ENCODE results near the gene EXPH5.

DNA sequence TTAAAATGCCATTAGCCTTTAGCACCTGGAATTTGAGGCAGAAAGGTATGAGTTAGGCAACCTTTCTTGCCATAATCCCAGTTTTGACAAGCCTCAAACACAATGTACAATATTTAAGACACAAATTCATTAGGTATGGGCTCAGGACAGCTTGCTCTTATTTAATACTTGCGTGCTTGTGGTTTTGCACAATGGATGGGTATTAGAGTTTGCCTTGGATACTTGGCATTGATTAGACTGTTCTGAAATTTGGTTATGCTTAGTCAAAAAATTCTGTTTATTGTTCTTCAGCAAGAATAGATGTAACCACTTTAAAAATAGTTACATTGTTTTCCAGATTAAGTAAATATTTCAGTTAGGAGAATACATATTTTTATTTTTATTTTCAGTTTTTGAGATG, 120.9 kb downstream of the EXPH5 start:
- no peak for TF ChIP-seq SPI1 (IDR thresholded peaks at IDR 0.05; ENCODE audit: borderline replicate concordance, low read depth)
- TF ChIP-seq, protein P1, sequence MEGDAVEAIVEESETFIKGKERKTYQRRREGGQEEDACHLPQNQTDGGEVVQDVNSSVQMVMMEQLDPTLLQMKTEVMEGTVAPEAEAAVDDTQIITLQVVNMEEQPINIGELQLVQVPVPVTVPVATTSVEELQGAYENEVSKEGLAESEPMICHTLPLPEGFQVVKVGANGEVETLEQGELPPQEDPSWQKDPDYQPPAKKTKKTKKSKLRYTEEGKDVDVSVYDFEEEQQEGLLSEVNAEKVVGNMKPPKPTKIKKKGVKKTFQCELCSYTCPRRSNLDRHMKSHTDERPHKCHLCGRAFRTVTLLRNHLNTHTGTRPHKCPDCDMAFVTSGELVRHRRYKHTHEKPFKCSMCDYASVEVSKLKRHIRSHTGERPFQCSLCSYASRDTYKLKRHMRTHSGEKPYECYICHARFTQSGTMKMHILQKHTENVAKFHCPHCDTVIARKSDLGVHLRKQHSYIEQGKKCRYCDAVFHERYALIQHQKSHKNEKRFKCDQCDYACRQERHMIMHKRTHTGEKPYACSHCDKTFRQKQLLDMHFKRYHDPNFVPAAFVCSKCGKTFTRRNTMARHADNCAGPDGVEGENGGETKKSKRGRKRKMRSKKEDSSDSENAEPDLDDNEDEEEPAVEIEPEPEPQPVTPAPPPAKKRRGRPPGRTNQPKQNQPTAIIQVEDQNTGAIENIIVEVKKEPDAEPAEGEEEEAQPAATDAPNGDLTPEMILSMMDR (IDR thresholded peaks at IDR 0.05; ENCODE audit: insufficient read depth, low read length) = no peak
- TF ChIP-seq POLR2AphosphoS5 (IDR thresholded peaks at IDR 0.05; ENCODE audit: low read depth) = no peak
- TF ChIP-seq GABPA (IDR thresholded peaks at IDR 0.05; ENCODE audit: low read depth) = no peak

All from HL-60 (cell line).